Measurements from ENCODE around the gene C2orf72. TPM values are rescaled to one million over a fixed set of nuclear protein-coding genes. Genes with fewer than 3 reads are reported as not detected.

The C2orf72 gene
- total and polyA plus RNA-seq, 12 donors = 0.11 to 1.9 (median 0.60) TPM; not detected in 1

GRCh38 chr2:231050018-231050901 lies 12.9 kb downstream of the C2orf72 start:
- Histone ChIP-seq H3K4me3 (no peak overlapping the region), H3K27me3 (no peaks in the 10 kb centered on the region), H3K27ac (no peak overlapping the region), H3K4me1 (replicated peaks in 1 of 2) (peaks cover 0 to 4% of the 10 kb centered on the region in 2 donors), H3K36me3 (replicated peaks in 1 of 2) (no peaks in the 10 kb centered on the region), H3K9me3 (replicated peaks in 1 of 3) (no peaks in the 10 kb centered on the region)
- WGBS, 4 donors = 47 to 53% (median 52%) methylated on average over 5 to 9 of the region's 9 CpGs
- TF ChIP-seq CTCF (IDR thresholded peaks at IDR 0.05) (no peak), POLR2A (IDR thresholded peaks at IDR 0.05) (no peak)
- DNase-seq = peak in 5 of 7 donors; percentile 27 to 66 (median 51)
- intact Hi-C loops (cut with DNase I) = no loop called here

- no peak for TF ChIP-seq POLR2A (IDR thresholded peaks at IDR 0.05)
- no peak for TF ChIP-seq CTCF (IDR thresholded peaks at IDR 0.05)
- intact Hi-C loops (cut with DNase I) = no loop called here
- 72 to 96% (median 83%) methylated on average over 3 to 5 of the region's 5 CpGs for WGBS, 4 donors
- Histone ChIP-seq H3K4me3 (no peak overlapping the region), H3K27ac (no peak overlapping the region), H3K27me3 (no peaks in the 10 kb centered on the region), H3K4me1 (replicated peaks in 1 of 2) (peaks cover 0 to 4% of the 10 kb centered on the region in 2 donors), H3K36me3 (replicated peaks in 1 of 2) (no peaks in the 10 kb centered on the region), H3K9me3 (replicated peaks in 1 of 3) (no peaks in the 10 kb centered on the region)
- DNase-seq = peak in 1 of 7 donors; percentile 46
Measured at GRCh38 chr2:231051116-231051515, 13.8 kb downstream of the C2orf72 start.

GRCh38 chr2:231052494-231053451 lies 15.4 kb downstream of the C2orf72 start:
- TF ChIP-seq POLR2A (IDR thresholded peaks at IDR 0.05) (no peak), CTCF (IDR thresholded peaks at IDR 0.05) (peak; percentile 64 to 94 (median 78))
- peak; percentile 77 to 89 (median 80) for DNase-seq
- Histone ChIP-seq H3K4me1 (replicated peaks in 1 of 2) (peaks cover 0 to 6% of the 10 kb centered on the region in 2 donors), H3K27ac (peak overlapping the region in 2 of 5 donors; percentile 19 to 29), H3K4me3 (peak overlapping the region in 2 of 4 donors; percentile 31 to 57), H3K36me3 (replicated peaks in 1 of 2) (no peaks in the 10 kb centered on the region), H3K9me3 (replicated peaks in 1 of 3) (no peaks in the 10 kb centered on the region), H3K27me3 (no peaks in the 10 kb centered on the region)
- intact Hi-C loops (cut with DNase I) = no loop called here
- 7 to 22% (median 8%) methylated on average over 17 to 62 of the region's 62 CpGs for WGBS, 4 donors

- intact Hi-C loops (cut with DNase I) = no loop called here
- Histone ChIP-seq H3K4me1 (replicated peaks in 1 of 2) (peaks cover 3 to 16% of the 10 kb centered on the region in 2 donors), H3K9me3 (replicated peaks in 1 of 3) (no peaks in the 10 kb centered on the region), H3K4me3 (no peak overlapping the region), H3K36me3 (replicated peaks in 1 of 2) (no peaks in the 10 kb centered on the region), H3K27me3 (no peaks in the 10 kb centered on the region), H3K27ac (no peak overlapping the region)
- no peak for DNase-seq
- TF ChIP-seq CTCF (IDR thresholded peaks at IDR 0.05) = no peak
- TF ChIP-seq POLR2A (IDR thresholded peaks at IDR 0.05) = no peak
- WGBS, 4 donors = 35 to 47% (median 44%) methylated on average over 6 of the region's 6 CpGs
Measured at GRCh38 chr2:231053846-231054245, 16.5 kb downstream of the C2orf72 start.
